GM20431 (cell line): ENCODE data around the gene DUXB.

Experiments used
- in situ Hi-C: fragments of 300-500 bp; cut with MseI, MboI; formaldehyde crosslinking; loops from one replicate; pipeline ENCODE4 v1.15.0; 2020; ENCODE audit warnings: low sequenced_read_pairs; ENCODE audit not compliant: unreplicated experiment

DUXB gene

GRCh38 chr16:75667503-75667902 lies 33.8 kb downstream of the DUXB start:
- in situ Hi-C loops = no loop called here

- in situ Hi-C loops = no loop called here
These were observed 40.4 kb downstream of the DUXB start for GRCh38 chr16:75660726-75661302.

DNA sequence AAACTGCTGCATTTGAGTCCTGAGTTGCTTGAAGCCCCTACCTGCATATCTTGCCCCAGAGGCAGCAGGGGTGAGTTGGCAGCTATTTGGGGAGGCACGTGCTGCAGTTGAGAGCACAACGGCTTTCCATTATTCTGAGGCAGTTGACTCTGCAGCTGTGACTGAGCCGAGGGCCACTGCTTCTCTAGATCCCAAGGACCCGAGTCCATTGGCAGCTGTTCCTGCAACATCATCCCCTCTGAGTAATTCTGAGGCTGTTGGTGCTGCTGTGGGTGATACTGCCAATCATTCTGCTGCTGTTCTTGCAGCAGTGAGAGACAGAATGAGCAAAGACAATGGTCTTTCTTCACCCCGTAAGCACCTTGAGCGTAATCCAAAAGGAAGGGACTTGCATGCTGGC lies 40.9 kb downstream of the DUXB start:
- in situ Hi-C loops = no loop called here

DNA sequence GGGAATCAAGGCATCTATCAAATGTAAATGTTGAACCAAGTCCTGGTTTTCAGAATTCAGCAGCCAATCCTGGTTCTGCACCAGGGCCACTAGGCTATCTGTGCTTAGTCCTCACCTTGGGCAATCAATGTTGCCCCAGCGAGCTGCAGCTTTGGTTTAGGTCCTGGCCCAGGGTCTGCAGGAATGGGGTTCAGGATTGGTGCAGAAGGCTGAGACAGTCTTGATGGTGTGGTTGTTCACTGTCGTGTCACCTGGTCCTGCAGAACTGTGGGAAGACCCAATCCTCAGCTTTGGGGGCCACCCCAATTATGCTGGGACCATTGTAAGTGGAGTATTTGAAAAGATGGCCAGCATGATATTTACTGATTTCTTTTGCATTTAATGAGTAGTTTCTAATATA lies 43.1 kb downstream of the DUXB start:
- in situ Hi-C loops = no loop called here

DNA sequence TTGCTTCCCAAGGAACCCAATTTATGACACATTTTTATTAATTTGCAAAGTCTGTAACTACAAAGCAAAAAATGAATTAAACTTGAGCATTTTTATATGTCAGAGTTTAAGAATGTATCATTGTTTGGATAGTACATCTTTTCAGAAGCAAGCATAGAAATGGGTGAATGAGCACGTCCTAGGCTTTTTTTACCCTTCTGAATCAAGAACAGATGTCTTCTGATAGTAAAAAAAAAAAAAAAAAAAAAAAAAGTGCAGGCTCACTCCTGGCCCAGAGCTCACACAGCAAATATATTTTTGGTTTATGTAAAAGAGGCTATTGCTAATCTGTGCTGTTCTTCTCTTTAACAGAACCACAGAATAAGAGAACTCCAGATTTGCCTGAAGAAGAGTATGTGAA lies 47.3 kb downstream of the DUXB start:
- in situ Hi-C loops = no loop called here

- in situ Hi-C loops = no loop called here
These were observed 52.8 kb downstream of the DUXB start for GRCh38 chr16:75648265-75649076.

DNA sequence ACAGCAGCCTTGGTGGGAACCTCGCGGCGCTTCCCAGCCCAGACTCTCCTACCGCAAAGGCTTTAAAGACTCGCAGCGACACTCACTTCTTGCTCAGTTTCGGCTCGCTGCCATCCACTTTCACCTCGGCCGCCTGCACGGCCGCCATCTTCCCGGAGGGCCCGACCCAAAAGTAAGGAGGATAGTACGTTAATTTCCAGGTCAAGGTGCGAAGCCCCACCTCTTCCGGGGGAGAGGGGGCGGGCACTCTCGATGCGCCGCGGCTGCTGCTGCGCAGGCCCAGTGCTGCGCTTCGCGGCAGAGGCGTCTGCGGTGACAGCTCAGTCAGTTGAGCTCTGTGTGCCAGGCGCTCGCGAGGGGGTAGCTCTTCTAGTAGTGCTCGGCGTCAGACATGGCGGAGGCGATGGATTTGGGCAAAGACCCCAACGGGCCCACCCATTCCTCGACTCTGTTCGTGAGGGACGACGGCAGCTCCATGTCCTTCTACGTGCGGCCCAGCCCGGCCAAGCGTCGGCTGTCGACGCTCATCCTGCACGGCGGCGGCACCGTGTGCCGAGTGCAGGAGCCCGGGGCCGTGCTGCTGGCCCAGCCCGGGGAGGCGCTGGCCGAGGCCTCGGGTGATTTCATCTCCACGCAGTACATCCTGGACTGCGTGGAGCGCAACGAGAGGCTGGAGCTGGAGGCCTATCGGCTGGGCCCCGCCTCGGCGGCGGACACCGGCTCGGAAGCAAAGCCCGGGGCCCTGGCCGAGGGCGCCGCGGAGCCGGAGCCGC lies 53.6 kb downstream of the DUXB start, which contains the start of the genes KARS1 and TERF2IP:
KARS1 (minus strand) TSS at position 174 of the 773 bp plus-strand sequence; CDS start at position 148, 26 bp downstream.
TERF2IP (plus strand) TSS at position 282 of the 773 bp plus-strand sequence; CDS start at position 392, 110 bp downstream.
- in situ Hi-C loops = no loop called here

DNA sequence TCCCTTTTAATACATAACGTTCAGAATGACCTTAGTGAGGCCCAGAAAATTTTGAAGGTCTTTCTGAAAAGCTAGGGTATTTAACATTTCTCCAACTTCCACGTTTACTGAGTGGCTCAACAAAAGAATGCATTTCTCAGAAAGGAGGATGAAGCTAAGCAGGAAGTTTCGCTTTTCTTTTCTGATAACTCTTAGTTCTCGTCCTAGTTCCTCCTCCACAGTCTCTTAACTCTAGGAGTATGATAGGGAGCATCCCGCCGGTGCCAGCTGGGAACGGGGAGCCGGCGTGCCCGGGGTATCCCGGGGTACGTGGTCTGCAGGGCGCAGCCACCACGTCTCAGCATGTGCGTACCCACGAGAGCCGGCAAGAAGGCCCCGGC lies 54.2 kb downstream of the DUXB start:
- in situ Hi-C loops = no loop called here

DNA sequence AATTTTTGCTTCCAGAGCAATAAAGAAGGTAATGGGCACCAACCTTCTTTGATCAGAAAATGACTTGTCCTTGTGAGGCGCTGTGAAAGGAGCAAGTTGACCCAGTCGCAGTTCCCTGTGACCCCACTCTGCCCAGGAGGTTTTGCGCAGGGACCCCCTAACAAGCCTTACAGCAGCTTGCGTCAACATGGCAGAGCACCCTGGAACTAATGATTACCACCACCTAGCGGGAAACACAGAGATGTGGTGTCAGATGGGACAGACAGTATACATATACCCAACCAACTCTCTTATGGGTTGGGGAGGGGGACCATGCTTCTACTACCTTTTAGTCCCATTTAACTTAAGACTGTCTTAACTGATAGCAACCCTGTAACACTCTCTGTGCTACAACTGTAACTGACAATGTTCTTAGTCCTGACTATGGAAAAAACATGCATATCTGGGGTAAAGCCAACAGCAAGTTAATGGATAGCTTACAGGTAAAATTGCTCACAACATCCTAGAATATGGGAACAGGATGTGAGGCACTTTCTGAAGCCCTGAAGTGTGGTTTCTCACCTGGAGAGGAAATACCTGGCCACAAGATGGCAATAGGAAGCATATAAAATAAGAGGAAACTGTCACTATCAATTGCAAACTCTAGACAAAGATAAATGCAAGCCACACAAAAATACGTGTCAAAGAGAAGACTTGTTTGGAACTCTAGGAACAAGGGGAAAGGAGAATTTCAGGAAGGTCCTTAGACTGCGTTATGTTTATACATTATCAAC lies 56.8 kb downstream of the DUXB start:
- in situ Hi-C loops = no loop called here
